Measurements from ENCODE around the gene LEPR.

DNA sequence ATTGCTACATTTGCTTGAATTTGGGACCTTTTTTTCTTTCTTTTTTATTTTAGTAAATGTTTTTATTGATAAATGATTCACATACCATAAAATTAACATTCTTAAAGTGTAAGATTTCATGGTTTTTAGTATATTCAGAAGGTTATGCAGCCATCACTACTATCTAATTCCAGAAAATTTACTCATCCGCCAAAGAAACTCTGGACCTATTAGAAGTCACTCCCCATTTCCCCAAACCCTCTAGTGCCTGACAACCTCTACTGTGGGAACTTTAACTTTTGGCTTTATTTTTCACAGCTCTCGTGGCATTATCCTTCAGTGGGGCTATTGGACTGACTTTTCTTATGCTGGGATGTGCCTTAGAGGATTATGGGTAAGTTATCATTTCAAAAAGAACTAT, 4.5 kb downstream of the LEPR start:
- TF ChIP-seq, protein P1, sequence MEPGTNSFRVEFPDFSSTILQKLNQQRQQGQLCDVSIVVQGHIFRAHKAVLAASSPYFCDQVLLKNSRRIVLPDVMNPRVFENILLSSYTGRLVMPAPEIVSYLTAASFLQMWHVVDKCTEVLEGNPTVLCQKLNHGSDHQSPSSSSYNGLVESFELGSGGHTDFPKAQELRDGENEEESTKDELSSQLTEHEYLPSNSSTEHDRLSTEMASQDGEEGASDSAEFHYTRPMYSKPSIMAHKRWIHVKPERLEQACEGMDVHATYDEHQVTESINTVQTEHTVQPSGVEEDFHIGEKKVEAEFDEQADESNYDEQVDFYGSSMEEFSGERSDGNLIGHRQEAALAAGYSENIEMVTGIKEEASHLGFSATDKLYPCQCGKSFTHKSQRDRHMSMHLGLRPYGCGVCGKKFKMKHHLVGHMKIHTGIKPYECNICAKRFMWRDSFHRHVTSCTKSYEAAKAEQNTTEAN (CRISPR knock-in tag; IDR thresholded peaks at IDR 0.05), result no peak
- no peak for TF ChIP-seq MYBL2 (CRISPR knock-in tag; IDR thresholded peaks at IDR 0.05)
- TF ChIP-seq, protein P2, sequence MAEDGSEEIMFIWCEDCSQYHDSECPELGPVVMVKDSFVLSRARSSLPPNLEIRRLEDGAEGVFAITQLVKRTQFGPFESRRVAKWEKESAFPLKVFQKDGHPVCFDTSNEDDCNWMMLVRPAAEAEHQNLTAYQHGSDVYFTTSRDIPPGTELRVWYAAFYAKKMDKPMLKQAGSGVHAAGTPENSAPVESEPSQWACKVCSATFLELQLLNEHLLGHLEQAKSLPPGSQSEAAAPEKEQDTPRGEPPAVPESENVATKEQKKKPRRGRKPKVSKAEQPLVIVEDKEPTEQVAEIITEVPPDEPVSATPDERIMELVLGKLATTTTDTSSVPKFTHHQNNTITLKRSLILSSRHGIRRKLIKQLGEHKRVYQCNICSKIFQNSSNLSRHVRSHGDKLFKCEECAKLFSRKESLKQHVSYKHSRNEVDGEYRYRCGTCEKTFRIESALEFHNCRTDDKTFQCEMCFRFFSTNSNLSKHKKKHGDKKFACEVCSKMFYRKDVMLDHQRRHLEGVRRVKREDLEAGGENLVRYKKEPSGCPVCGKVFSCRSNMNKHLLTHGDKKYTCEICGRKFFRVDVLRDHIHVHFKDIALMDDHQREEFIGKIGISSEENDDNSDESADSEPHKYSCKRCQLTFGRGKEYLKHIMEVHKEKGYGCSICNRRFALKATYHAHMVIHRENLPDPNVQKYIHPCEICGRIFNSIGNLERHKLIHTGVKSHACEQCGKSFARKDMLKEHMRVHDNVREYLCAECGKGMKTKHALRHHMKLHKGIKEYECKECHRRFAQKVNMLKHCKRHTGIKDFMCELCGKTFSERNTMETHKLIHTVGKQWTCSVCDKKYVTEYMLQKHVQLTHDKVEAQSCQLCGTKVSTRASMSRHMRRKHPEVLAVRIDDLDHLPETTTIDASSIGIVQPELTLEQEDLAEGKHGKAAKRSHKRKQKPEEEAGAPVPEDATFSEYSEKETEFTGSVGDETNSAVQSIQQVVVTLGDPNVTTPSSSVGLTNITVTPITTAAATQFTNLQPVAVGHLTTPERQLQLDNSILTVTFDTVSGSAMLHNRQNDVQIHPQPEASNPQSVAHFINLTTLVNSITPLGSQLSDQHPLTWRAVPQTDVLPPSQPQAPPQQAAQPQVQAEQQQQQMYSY (CRISPR knock-in tag; IDR thresholded peaks at IDR 0.05), result no peak
- TF ChIP-seq, protein P3, sequence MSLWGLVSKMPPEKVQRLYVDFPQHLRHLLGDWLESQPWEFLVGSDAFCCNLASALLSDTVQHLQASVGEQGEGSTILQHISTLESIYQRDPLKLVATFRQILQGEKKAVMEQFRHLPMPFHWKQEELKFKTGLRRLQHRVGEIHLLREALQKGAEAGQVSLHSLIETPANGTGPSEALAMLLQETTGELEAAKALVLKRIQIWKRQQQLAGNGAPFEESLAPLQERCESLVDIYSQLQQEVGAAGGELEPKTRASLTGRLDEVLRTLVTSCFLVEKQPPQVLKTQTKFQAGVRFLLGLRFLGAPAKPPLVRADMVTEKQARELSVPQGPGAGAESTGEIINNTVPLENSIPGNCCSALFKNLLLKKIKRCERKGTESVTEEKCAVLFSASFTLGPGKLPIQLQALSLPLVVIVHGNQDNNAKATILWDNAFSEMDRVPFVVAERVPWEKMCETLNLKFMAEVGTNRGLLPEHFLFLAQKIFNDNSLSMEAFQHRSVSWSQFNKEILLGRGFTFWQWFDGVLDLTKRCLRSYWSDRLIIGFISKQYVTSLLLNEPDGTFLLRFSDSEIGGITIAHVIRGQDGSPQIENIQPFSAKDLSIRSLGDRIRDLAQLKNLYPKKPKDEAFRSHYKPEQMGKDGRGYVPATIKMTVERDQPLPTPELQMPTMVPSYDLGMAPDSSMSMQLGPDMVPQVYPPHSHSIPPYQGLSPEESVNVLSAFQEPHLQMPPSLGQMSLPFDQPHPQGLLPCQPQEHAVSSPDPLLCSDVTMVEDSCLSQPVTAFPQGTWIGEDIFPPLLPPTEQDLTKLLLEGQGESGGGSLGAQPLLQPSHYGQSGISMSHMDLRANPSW (CRISPR knock-in tag; conservative IDR thresholded peaks at IDR 0.05; ENCODE audit: low read depth), result no peak
- TF ChIP-seq, protein P4, sequence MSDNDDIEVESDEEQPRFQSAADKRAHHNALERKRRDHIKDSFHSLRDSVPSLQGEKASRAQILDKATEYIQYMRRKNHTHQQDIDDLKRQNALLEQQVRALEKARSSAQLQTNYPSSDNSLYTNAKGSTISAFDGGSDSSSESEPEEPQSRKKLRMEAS (CRISPR knock-in tag; IDR thresholded peaks at IDR 0.05), result no peak
- TF ChIP-seq, protein P5, sequence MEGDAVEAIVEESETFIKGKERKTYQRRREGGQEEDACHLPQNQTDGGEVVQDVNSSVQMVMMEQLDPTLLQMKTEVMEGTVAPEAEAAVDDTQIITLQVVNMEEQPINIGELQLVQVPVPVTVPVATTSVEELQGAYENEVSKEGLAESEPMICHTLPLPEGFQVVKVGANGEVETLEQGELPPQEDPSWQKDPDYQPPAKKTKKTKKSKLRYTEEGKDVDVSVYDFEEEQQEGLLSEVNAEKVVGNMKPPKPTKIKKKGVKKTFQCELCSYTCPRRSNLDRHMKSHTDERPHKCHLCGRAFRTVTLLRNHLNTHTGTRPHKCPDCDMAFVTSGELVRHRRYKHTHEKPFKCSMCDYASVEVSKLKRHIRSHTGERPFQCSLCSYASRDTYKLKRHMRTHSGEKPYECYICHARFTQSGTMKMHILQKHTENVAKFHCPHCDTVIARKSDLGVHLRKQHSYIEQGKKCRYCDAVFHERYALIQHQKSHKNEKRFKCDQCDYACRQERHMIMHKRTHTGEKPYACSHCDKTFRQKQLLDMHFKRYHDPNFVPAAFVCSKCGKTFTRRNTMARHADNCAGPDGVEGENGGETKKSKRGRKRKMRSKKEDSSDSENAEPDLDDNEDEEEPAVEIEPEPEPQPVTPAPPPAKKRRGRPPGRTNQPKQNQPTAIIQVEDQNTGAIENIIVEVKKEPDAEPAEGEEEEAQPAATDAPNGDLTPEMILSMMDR (IDR thresholded peaks at IDR 0.05), result no peak

Data from WTC11 (cell line).